HAP-1 (cell line): ENCODE measurements around the gene SOD1.
"Not testable (repeated sequence)": the region's sequence is repeated elsewhere in the genome, so short reads cannot be mapped to it uniquely, and the experiment has no call there.

ENCODE experiments used
- DNase-seq, 2 experiments: peaks; one replicate each; pipeline ENCODE4 v3.0.0-alpha.2; 2016 to 2020; ENCODE audit warnings: low spot score in 2 of 2
- H3K27me3 ChIP-seq: fragments of 250-450 bp; sonication (Bioruptor Pico); 2 replicates; pipeline ENCODE4 v1.5.1; 2020; ENCODE audit warnings: low read depth, mild to moderate bottlenecking, moderate library complexity
- H3K36me3 ChIP-seq: fragments of 250-450 bp; sonication (Bioruptor Pico); replicated peaks from 2 replicates; pipeline ENCODE4 v1.5.1; 2020; ENCODE audit warnings: mild to moderate bottlenecking
- H3K4me1 ChIP-seq: fragments of 250-450 bp; sonication (Bioruptor Pico); 2 replicates; pipeline ENCODE4 v1.5.1; 2020; ENCODE audit warnings: mild to moderate bottlenecking
- H3K4me3 ChIP-seq: fragments of 250-450 bp; sonication (Bioruptor Pico); 2 replicates; pipeline ENCODE4 v1.5.1; 2020; ENCODE audit warnings: mild to moderate bottlenecking, moderate library complexity
- H3K9me3 ChIP-seq: fragments of 250-450 bp; sonication (Bioruptor Pico); 2 replicates; pipeline ENCODE4 v1.5.1; 2020; ENCODE audit warnings: mild to moderate bottlenecking, moderate library complexity
- in situ Hi-C: fragments of 300-500 bp; cut with MboI; formaldehyde crosslinking; loops from 3 replicates; pipeline ENCODE4 v1.14.3; 2020; ENCODE audit warnings: low sequenced_read_pairs, inconsistent platforms, mixed read lengths

Gene SOD1

GRCh38 chr21:31659536-31660258 lies at the start of gene SOD1:
TSS of gene SOD1 (plus strand) at chr21:31659693. CDS start at chr21:31659770, 77 bp downstream.
- DNase-seq = peak; percentile 87 to 95
- Histone ChIP-seq H3K36me3 (peaks cover 28% of the 10 kb centered on the region), H3K9me3 (no peaks in the 10 kb centered on the region), H3K4me1 (peaks cover 8% of the 10 kb centered on the region), H3K27me3 (no peaks in the 10 kb centered on the region), H3K4me3 (peak within 1 kb of the TSS; percentile 70)
- in situ Hi-C loops = no loop called here

GRCh38 chr21:31611445-31611844 lies 48.0 kb upstream of the SOD1 start:
- no peaks in the 10 kb centered on the region for H3K9me3 ChIP-seq
- H3K27me3 ChIP-seq = no peaks in the 10 kb centered on the region
- no peak overlapping the region for H3K4me3 ChIP-seq
- no peak for DNase-seq
- in situ Hi-C loops = no loop called here
- no peaks in the 10 kb centered on the region for H3K36me3 ChIP-seq
- H3K4me1 ChIP-seq = no peaks in the 10 kb centered on the region

GRCh38 chr21:31612894-31613785 lies 46.4 kb upstream of the SOD1 start:
- H3K27me3 ChIP-seq = no peaks in the 10 kb centered on the region
- no peak overlapping the region for H3K4me3 ChIP-seq
- no peaks in the 10 kb centered on the region for H3K9me3 ChIP-seq
- DNase-seq = no peak
- H3K36me3 ChIP-seq = no peaks in the 10 kb centered on the region
- H3K4me1 ChIP-seq = no peaks in the 10 kb centered on the region
- in situ Hi-C loops = no loop called here

- H3K9me3 ChIP-seq = no peaks in the 10 kb centered on the region; the same call in 1 of the 2 replicates
- H3K27me3 ChIP-seq = no peaks in the 10 kb centered on the region
- no peaks in the 10 kb centered on the region for H3K4me1 ChIP-seq
- no peaks in the 10 kb centered on the region for H3K36me3 ChIP-seq
- in situ Hi-C loops = no loop called here
- no peak overlapping the region for H3K4me3 ChIP-seq
- no peak for DNase-seq
These were observed 44.8 kb upstream of the SOD1 start for GRCh38 chr21:31614705-31615104.

GRCh38 chr21:31616216-31616615 lies 43.3 kb upstream of the SOD1 start:
- in situ Hi-C loops = no loop called here

GRCh38 chr21:31618696-31619430 lies 40.6 kb upstream of the SOD1 start:
- no peak for DNase-seq
- no peak overlapping the region for H3K4me3 ChIP-seq
- H3K4me1 ChIP-seq = no peaks in the 10 kb centered on the region
- H3K27me3 ChIP-seq = no peaks in the 10 kb centered on the region
- no peaks in the 10 kb centered on the region; the same call in 1 of the 2 replicates for H3K9me3 ChIP-seq
- in situ Hi-C loops = no loop called here
- H3K36me3 ChIP-seq = no peaks in the 10 kb centered on the region

More at GRCh38 chr21:31616216-31616615, 43.3 kb upstream of the SOD1 start:
- Histone ChIP-seq H3K27me3 (no peaks in the 10 kb centered on the region), H3K4me1 (no peaks in the 10 kb centered on the region), H3K4me3 (no peak overlapping the region), H3K9me3 (no peaks in the 10 kb centered on the region; the same call in 1 of the 2 replicates), H3K36me3 (no peaks in the 10 kb centered on the region)
- no peak for DNase-seq

GRCh38 chr21:31622397-31622796 lies 37.1 kb upstream of the SOD1 start:
- Histone ChIP-seq H3K4me3 (no peak overlapping the region), H3K4me1 (no peaks in the 10 kb centered on the region), H3K36me3 (no peaks in the 10 kb centered on the region), H3K27me3 (no peaks in the 10 kb centered on the region), H3K9me3 (no peaks in the 10 kb centered on the region; the same call in 1 of the 2 replicates)
- in situ Hi-C loops = no loop called here
- DNase-seq = no peak

- Histone ChIP-seq H3K4me3 (no peak overlapping the region), H3K36me3 (no peaks in the 10 kb centered on the region), H3K9me3 (no peaks in the 10 kb centered on the region; the same call in 1 of the 2 replicates), H3K4me1 (no peaks in the 10 kb centered on the region), H3K27me3 (no peaks in the 10 kb centered on the region)
- in situ Hi-C loops = no loop called here
- peak in 1 of 2 experiments; percentile 18 for DNase-seq
These were observed 35.8 kb upstream of the SOD1 start for GRCh38 chr21:31623664-31624063.

- Histone ChIP-seq H3K36me3 (no peaks in the 10 kb centered on the region), H3K27me3 (no peaks in the 10 kb centered on the region), H3K9me3 (no peaks in the 10 kb centered on the region; the same call in 1 of the 2 replicates), H3K4me1 (no peaks in the 10 kb centered on the region), H3K4me3 (no peak overlapping the region)
- no peak for DNase-seq
- in situ Hi-C loops = no loop called here
These were observed 35.3 kb upstream of the SOD1 start for GRCh38 chr21:31624181-31624580.

GRCh38 chr21:31624961-31625491 lies 34.5 kb upstream of the SOD1 start:
- no peaks in the 10 kb centered on the region for H3K27me3 ChIP-seq
- no peak overlapping the region for H3K4me3 ChIP-seq
- H3K4me1 ChIP-seq = no peaks in the 10 kb centered on the region
- in situ Hi-C loops = no loop called here
- no peak for DNase-seq
- H3K36me3 ChIP-seq = no peaks in the 10 kb centered on the region
- H3K9me3 ChIP-seq = no peaks in the 10 kb centered on the region

- DNase-seq = peak in 1 of 2 experiments; percentile 13
- Histone ChIP-seq H3K4me3 (no peak overlapping the region), H3K27me3 (no peaks in the 10 kb centered on the region), H3K9me3 (no peaks in the 10 kb centered on the region), H3K36me3 (no peaks in the 10 kb centered on the region), H3K4me1 (no peaks in the 10 kb centered on the region)
- in situ Hi-C loops = no loop called here
These were observed 29.4 kb upstream of the SOD1 start for GRCh38 chr21:31629972-31630711.

- H3K27me3 ChIP-seq, H3K9me3 ChIP-seq, in situ Hi-C loops: not testable (repeated sequence)
These were observed 27.6 kb upstream of the SOD1 start for GRCh38 chr21:31631881-31632280.

GRCh38 chr21:31634993-31635392 lies 24.5 kb upstream of the SOD1 start:
- DNase-seq = no peak
- no peaks in the 10 kb centered on the region for H3K36me3 ChIP-seq
- H3K9me3 ChIP-seq = no peaks in the 10 kb centered on the region
- H3K27me3 ChIP-seq = no peaks in the 10 kb centered on the region
- H3K4me3 ChIP-seq = no peak overlapping the region
- in situ Hi-C loops = no loop called here
- no peaks in the 10 kb centered on the region for H3K4me1 ChIP-seq

More at GRCh38 chr21:31631881-31632280, 27.6 kb upstream of the SOD1 start:
- DNase-seq, H3K36me3 ChIP-seq, H3K4me3 ChIP-seq, H3K4me1 ChIP-seq: not testable (repeated sequence)
